ENCODE data around the gene CALU.

DNA sequence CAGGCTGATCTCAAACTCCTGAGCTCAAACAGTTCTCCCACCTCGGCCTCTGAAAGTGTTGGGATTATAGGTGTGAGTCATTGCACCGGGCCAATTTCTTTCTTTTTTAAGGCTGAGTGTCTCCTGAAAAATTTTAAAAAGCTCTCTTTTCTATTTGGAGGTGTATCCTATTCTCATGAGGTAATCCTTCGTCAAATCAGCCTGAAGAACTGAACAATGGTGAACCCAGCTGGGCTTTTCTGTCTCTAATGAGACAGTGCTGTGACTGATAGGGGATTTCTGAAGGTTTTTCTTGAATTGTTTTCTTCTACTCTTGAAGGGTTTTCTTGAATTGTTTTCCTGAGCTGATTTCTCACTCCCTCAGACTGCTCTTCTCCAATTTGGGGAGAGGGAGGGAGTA lies 30.9 kb upstream of the CALU start:
- TF ChIP-seq, protein P1, sequence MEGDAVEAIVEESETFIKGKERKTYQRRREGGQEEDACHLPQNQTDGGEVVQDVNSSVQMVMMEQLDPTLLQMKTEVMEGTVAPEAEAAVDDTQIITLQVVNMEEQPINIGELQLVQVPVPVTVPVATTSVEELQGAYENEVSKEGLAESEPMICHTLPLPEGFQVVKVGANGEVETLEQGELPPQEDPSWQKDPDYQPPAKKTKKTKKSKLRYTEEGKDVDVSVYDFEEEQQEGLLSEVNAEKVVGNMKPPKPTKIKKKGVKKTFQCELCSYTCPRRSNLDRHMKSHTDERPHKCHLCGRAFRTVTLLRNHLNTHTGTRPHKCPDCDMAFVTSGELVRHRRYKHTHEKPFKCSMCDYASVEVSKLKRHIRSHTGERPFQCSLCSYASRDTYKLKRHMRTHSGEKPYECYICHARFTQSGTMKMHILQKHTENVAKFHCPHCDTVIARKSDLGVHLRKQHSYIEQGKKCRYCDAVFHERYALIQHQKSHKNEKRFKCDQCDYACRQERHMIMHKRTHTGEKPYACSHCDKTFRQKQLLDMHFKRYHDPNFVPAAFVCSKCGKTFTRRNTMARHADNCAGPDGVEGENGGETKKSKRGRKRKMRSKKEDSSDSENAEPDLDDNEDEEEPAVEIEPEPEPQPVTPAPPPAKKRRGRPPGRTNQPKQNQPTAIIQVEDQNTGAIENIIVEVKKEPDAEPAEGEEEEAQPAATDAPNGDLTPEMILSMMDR (conservative IDR thresholded peaks at IDR 0.05) = no peak
- TF ChIP-seq ZFX (IDR thresholded peaks at IDR 0.05) = no peak
